PFSK-1 (cell line): Measurements from ENCODE around the gene BMP8B.

Experiments
- POLR2AphosphoS5 ChIP-seq: IDR thresholded peaks from 2 replicates; pipeline ENCODE4 v1.6.1; 2012; ENCODE audit warnings: low read depth, mild to moderate bottlenecking, control low read depth, low read length, moderate library complexity
- REST ChIP-seq, 2 experiments: IDR thresholded peaks; 2 replicates each; pipeline versions ENCODE4 v1.6.1 to v1.8.0; 2011 to 2012; ENCODE audit warnings: low read depth in 2 of 2, low read length in 2 of 2, control low read depth in 1 of 2, inconsistent platforms in 1 of 2, mild to moderate bottlenecking in 1 of 2, moderate library complexity in 1 of 2; ENCODE audit not compliant: insufficient read depth in 1 of 2
- TAF1 ChIP-seq: IDR thresholded peaks from 2 replicates; pipeline ENCODE4 v1.6.1; 2012; ENCODE audit warnings: low read length, control low read depth, borderline replicate concordance; ENCODE audit not compliant: insufficient read depth

- no peak for TF ChIP-seq TAF1
- TF ChIP-seq REST (IDR thresholded peaks at IDR 0.05; ENCODE audit: insufficient read depth in 1 of 2, low read depth in 2 of 2, low read length in 2 of 2), result no peak
- TF ChIP-seq POLR2AphosphoS5, result no peak
Observed at GRCh38 chr1:39788758-39789570, at the start of gene BMP8B.
